Stomach (tissue), 4 donors: ENCODE results near the gene IL18BP.

Source experiments
- EP300 ChIP-seq: sonication (generic); formaldehyde crosslinking; IDR thresholded peaks from one replicate; pipeline ENCODE4 v1.6.1; 2017; ENCODE audit warnings: antibody characterized with exemption
- POLR2A ChIP-seq, 4 donors: fragments of 450-650 bp; IDR thresholded peaks; one replicate each; pipeline ENCODE4 v1.6.1; 2016; ENCODE audit warnings: antibody characterized with exemption in 4 of 4, control low read depth in 2 of 4, mild to moderate bottlenecking in 1 of 4, moderate library complexity in 1 of 4
- POLR2AphosphoS5 ChIP-seq, 3 donors: sonication (generic); formaldehyde crosslinking; IDR thresholded peaks; one replicate each; pipeline ENCODE4 v1.6.1; 2016; ENCODE audit warnings: antibody characterized with exemption in 3 of 3
- TF ChIP-seq, protein P1 (sequence below), 7 experiments: fragments of 450-650 bp in 4 of 7; fragments of 200-600 bp in 3 of 7; sonication (generic) in 3 of 7; IDR thresholded peaks; one replicate each; pipeline ENCODE4 v1.5.1; 2016 to 2019; ENCODE audit warnings: antibody characterized with exemption in 7 of 7, control low read depth in 2 of 7, mild to moderate bottlenecking in 1 of 7

- TF ChIP-seq, protein P1, sequence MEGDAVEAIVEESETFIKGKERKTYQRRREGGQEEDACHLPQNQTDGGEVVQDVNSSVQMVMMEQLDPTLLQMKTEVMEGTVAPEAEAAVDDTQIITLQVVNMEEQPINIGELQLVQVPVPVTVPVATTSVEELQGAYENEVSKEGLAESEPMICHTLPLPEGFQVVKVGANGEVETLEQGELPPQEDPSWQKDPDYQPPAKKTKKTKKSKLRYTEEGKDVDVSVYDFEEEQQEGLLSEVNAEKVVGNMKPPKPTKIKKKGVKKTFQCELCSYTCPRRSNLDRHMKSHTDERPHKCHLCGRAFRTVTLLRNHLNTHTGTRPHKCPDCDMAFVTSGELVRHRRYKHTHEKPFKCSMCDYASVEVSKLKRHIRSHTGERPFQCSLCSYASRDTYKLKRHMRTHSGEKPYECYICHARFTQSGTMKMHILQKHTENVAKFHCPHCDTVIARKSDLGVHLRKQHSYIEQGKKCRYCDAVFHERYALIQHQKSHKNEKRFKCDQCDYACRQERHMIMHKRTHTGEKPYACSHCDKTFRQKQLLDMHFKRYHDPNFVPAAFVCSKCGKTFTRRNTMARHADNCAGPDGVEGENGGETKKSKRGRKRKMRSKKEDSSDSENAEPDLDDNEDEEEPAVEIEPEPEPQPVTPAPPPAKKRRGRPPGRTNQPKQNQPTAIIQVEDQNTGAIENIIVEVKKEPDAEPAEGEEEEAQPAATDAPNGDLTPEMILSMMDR (IDR thresholded peaks at IDR 0.05): no peak
- no peak for TF ChIP-seq POLR2A (IDR thresholded peaks at IDR 0.05)
- no peak for TF ChIP-seq EP300
- no peak for TF ChIP-seq POLR2AphosphoS5 (IDR thresholded peaks at IDR 0.05)
These were observed 24.6 kb downstream of the IL18BP start for GRCh38 chr11:72023335-72023734.
